GM12875 (cell line): ENCODE results near the gene HOXD13.

Experiments used
- H3K4me3 ChIP-seq: one replicate; pipeline ENCODE4 v1.5.1; 2011; ENCODE audit warnings: low read depth, low read length, control low read depth
- CTCF ChIP-seq: IDR thresholded peaks from 2 replicates; pipeline ENCODE4 v1.5.1; 2011; ENCODE audit warnings: low read depth, mild to moderate bottlenecking, control low read depth, inconsistent platforms, low read length, moderate library complexity, borderline replicate concordance; ENCODE audit not compliant: insufficient read depth

HOXD13 gene

GRCh38 chr2:176076796-176077195 lies 15.7 kb upstream of the HOXD13 start:
- no peak for TF ChIP-seq CTCF
- no peak overlapping the region for H3K4me3 ChIP-seq

GRCh38 chr2:176078541-176079284 lies 13.8 kb upstream of the HOXD13 start:
- no peak for TF ChIP-seq CTCF
- no peak overlapping the region for H3K4me3 ChIP-seq

- TF ChIP-seq CTCF = no peak
- no peak overlapping the region for H3K4me3 ChIP-seq
Measured at GRCh38 chr2:176079285-176079830, 13.2 kb upstream of the HOXD13 start.

GRCh38 chr2:176079831-176080539 lies 12.5 kb upstream of the HOXD13 start:
- peak; percentile 72 for TF ChIP-seq CTCF
- H3K4me3 ChIP-seq = no peak overlapping the region

GRCh38 chr2:176080540-176081375 lies 11.8 kb upstream of the HOXD13 start:
- H3K4me3 ChIP-seq = no peak overlapping the region
- TF ChIP-seq CTCF = no peak

GRCh38 chr2:176081376-176081836 lies 11.1 kb upstream of the HOXD13 start:
- no peak overlapping the region for H3K4me3 ChIP-seq
- TF ChIP-seq CTCF = no peak
